Stimulated activated CD4-positive, alpha-beta T cell treated with anti-CD3 and anti-CD28 coated beads, Interleukin-12 subunit alpha, Interleukin-12 subunit beta, amount 100 ng/mL, for 48 hours (primary cell): ENCODE results near the gene VARS1.

Experiments used
- DNase-seq, 3 donors: peaks; one replicate each; pipeline ENCODE4 v3.0.0-alpha.2; 2020; ENCODE audit warnings: low read depth in 2 of 3, low spot score in 1 of 3

Gene VARS1

DNA sequence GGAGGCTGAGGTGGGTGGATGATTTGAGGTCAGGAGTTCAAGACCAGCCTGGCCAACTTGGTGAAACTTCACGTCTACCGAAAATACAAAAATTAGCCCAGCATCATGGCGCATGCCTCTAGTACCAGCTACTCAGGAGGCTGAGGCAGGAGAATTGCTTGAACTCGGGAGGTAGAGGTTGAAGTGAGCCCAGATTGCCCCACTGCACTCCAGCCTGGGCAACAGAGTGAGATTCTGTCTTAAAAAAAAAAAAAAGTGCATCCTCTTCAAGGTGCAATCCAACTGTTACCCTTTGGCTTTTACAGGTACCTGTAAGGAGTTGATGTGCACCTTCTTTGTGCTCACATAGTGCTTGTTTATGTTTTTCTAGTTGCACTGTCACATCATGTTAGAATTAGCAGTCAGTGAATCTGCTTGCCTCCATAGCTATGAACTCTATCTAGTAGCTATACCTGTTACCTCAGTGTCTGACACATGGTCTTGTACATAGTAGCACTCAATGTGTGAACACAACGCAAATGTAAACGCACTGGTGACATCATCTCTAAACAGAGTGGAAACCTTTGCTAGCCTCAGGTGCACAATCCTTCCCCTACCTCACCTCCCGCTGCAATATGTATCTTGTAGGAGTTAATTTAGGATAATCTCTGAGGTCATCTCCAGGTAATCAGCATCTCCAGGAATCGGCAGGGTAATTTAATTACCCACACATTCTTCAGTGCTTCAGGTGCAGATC lies 46.1 kb downstream of the VARS1 start:
- DNase-seq: no peak
